Measurements from ENCODE around the gene DTNA. TPM values are rescaled to one million over a fixed set of nuclear protein-coding genes. Genes with fewer than 3 reads are reported as not detected.

The DTNA gene
- total and polyA plus RNA-seq, 2 of the 8 experiments (the other 6 are each of a cell fraction or from before 2014, with no cell fraction given) = 30.2 to 32.7 TPM

- H4K8ac ChIP-seq (ENCODE audit: extremely low read depth, insufficient read depth, low read length) = no peak overlapping the region
- no peak overlapping the region for H3K9ac ChIP-seq (replicated peaks in 1 of 4; ENCODE audit: extremely low read depth in 1 of 4, low read depth in 3 of 4, low read length in 3 of 4)
- H3K14ac ChIP-seq (ENCODE audit: insufficient read length) = no peak overlapping the region
- H3K4me3 ChIP-seq (ENCODE audit: extremely low read depth in 1 of 4, insufficient read depth in 2 of 4, low read depth in 3 of 4, low read length in 4 of 4) = no peak overlapping the region
- no peak overlapping the region for H4K91ac ChIP-seq (replicated peaks; ENCODE audit: insufficient read length, low read length)
- no peaks in the 10 kb centered on the region; a peak in 1 of 7 replicates for H3K4me1 ChIP-seq (replicated peaks in 1 of 4; ENCODE audit: control insufficient read depth in 3 of 4, insufficient read depth in 4 of 4, low read length in 3 of 4)
- H3K27me3 ChIP-seq (replicated peaks in 1 of 4; ENCODE audit: control insufficient read depth in 3 of 4, extremely low read depth in 1 of 4, insufficient read depth in 3 of 4, low read length in 3 of 4) = no peaks in the 10 kb centered on the region
- 88% methylated on average over 2 of the region's 2 CpGs; no CpG with 5 or more reads in 1 of the 2 experiments for WGBS, 2 experiments (ENCODE audit: extremely low coverage in 1 of 2, insufficient coverage in 1 of 2, insufficient read length in 1 of 2, insufficient replicate concordance in 2 of 2, low coverage in 1 of 2, low lambda C conversion rate in 2 of 2, missing lambda C conversion rate in 1 of 2)
- no peaks in the 10 kb centered on the region for H3K23me2 ChIP-seq (ENCODE audit: low read depth, low read length)
- H2BK5ac ChIP-seq (ENCODE audit: low read depth, low read length) = no peak overlapping the region
- no peak overlapping the region for H4K5ac ChIP-seq (ENCODE audit: insufficient read length, low read depth, low read length)
- ChIA-PET POLR2A (ENCODE audit: partially characterized antibody) (no interaction called here), CTCF (ENCODE audit: partially characterized antibody) (no interaction called here)
- no peak overlapping the region for H2BK120ac ChIP-seq (replicated peaks; ENCODE audit: low read depth, low read length)
- H2BK20ac ChIP-seq (ENCODE audit: low read length) = no peak overlapping the region
- H4K20me1 ChIP-seq (replicated peaks in 1 of 2; ENCODE audit: control insufficient read depth in 1 of 2, insufficient read depth in 2 of 2, low read length in 2 of 2) = no peaks in the 10 kb centered on the region
- no peak overlapping the region for H2BK15ac ChIP-seq (ENCODE audit: low read length)
- H2AFZ ChIP-seq (ENCODE audit: low read length) = no peak overlapping the region
- H3K23ac ChIP-seq (ENCODE audit: insufficient read length) = no peak overlapping the region
- H3K36me3 ChIP-seq (ENCODE audit: control insufficient read depth in 2 of 4, insufficient read depth in 4 of 4, low read length in 3 of 4) = no peaks in the 10 kb centered on the region
- no peak overlapping the region for H2BK12ac ChIP-seq (ENCODE audit: low read depth, low read length)
- no peak overlapping the region for H2AK5ac ChIP-seq (ENCODE audit: low read depth, low read length)
- no peak overlapping the region for H3K4ac ChIP-seq (replicated peaks; ENCODE audit: insufficient read length, low read depth, low read length)
- FAIRE-seq = no peak
- no peaks in the 10 kb centered on the region for H3K9me3 ChIP-seq (ENCODE audit: insufficient read depth in 2 of 2, low read depth in 1 of 2, low read length in 1 of 2)
- no peak for DNase-seq (ENCODE audit: low read depth in 1 of 2, low spot score in 2 of 2)
- H3K4me2 ChIP-seq (ENCODE audit: insufficient read depth in 1 of 2, low read depth in 2 of 2, low read length in 2 of 2) = no peak overlapping the region
- H3K79me2 ChIP-seq (ENCODE audit: control insufficient read depth in 1 of 2, insufficient read depth in 2 of 2, low read length in 2 of 2) = no peaks in the 10 kb centered on the region
- H3K79me1 ChIP-seq (ENCODE audit: low read depth, low read length) = no peaks in the 10 kb centered on the region
- H3K18ac ChIP-seq (ENCODE audit: extremely low read depth, low read length) = no peak overlapping the region
- H3K56ac ChIP-seq (replicated peaks; ENCODE audit: insufficient read length, low read depth, low read length) = no peak overlapping the region
- no peak overlapping the region for H3K27ac ChIP-seq (ENCODE audit: low read depth, low read length)
- TF ChIP-seq SRF (IDR thresholded peaks at IDR 0.05; ENCODE audit: low read depth, low read length) (no peak), MAX (IDR thresholded peaks at IDR 0.05) (no peak), RXRA (IDR thresholded peaks at IDR 0.05; ENCODE audit: insufficient read depth, low read depth, low read length) (no peak), SP2 (IDR thresholded peaks at IDR 0.05; ENCODE audit: low read length) (no peak), FOSL1 (IDR thresholded peaks at IDR 0.05; ENCODE audit: insufficient read depth, low read depth, low read length) (no peak), BCL11A (IDR thresholded peaks at IDR 0.05; ENCODE audit: low read depth in 2 of 2, low read length in 2 of 2) (no peak), KDM4A (IDR thresholded peaks at IDR 0.05; ENCODE audit: low read depth, low read length, severe bottlenecking) (no peak), RFX5 (IDR thresholded peaks at IDR 0.05; ENCODE audit: borderline replicate concordance, low read depth, low read length) (no peak), GABPA (IDR thresholded peaks at IDR 0.05; ENCODE audit: borderline replicate concordance, insufficient read depth, low read length) (no peak), SAP30 (IDR thresholded peaks at IDR 0.05; ENCODE audit: insufficient read depth, insufficient replicate concordance, low read length) (no peak), SP4 (IDR thresholded peaks at IDR 0.05; ENCODE audit: low read length) (no peak), RAD21 (IDR thresholded peaks at IDR 0.05 in 1 of 2, conservative IDR thresholded peaks at IDR 0.05 in 1 of 2; ENCODE audit: low read depth in 2 of 2, low read length in 2 of 2) (no peak), JUN (IDR thresholded peaks at IDR 0.05; ENCODE audit: low read depth, low read length) (no peak), BRCA1 (IDR thresholded peaks at IDR 0.05; ENCODE audit: low read depth, low read length) (no peak)
Measured at GRCh38 chr18:34921811-34922385, 211.8 kb downstream of the DTNA start.
